Parathyroid adenoma (tissue), 2 donors: ENCODE results near the gene LPAR6.

Source experiments
- H2AFZ ChIP-seq: fragments of 300-600 bp; sonication (generic); one replicate; pipeline ENCODE4 v1.7.0; 2017; ENCODE audit warnings: antibody characterized with exemption, mild to moderate bottlenecking
- H3K27ac ChIP-seq: fragments of 300-600 bp; sonication (generic); one replicate; pipeline ENCODE4 v1.7.0; 2017
- H3K27me3 ChIP-seq: fragments of 300-600 bp; sonication (generic); one replicate; pipeline ENCODE4 v1.7.0; 2017; ENCODE audit warnings: low read length; ENCODE audit not compliant: control insufficient read depth, insufficient read depth
- H3K36me3 ChIP-seq: fragments of 300-600 bp; sonication (generic); one replicate; pipeline ENCODE4 v1.7.0; 2017; ENCODE audit warnings: low read length; ENCODE audit not compliant: control insufficient read depth, insufficient read depth
- H3K4me1 ChIP-seq: fragments of 300-600 bp; sonication (generic); one replicate; pipeline ENCODE4 v1.7.0; 2017; ENCODE audit warnings: control low read depth
- H3K4me2 ChIP-seq: fragments of 300-600 bp; sonication (generic); one replicate; pipeline ENCODE4 v1.7.0; 2017; ENCODE audit warnings: low read length
- H3K4me3 ChIP-seq: fragments of 300-600 bp; sonication (generic); one replicate; pipeline ENCODE4 v1.7.0; 2017; ENCODE audit warnings: low read depth, low read length
- H3K79me2 ChIP-seq: fragments of 300-600 bp; sonication (generic); one replicate; pipeline ENCODE4 v1.7.0; 2017; ENCODE audit warnings: control low read depth
- H3K9ac ChIP-seq: fragments of 300-600 bp; sonication (generic); one replicate; pipeline ENCODE4 v1.7.0; 2017; ENCODE audit warnings: mild to moderate bottlenecking
- H3K9me3 ChIP-seq: fragments of 300-600 bp; sonication (generic); one replicate; pipeline ENCODE4 v1.7.0; 2017; ENCODE audit warnings: low read length; ENCODE audit not compliant: control insufficient read depth
- CTCF ChIP-seq: fragments of 300-600 bp; sonication (generic); IDR thresholded peaks from one replicate; pipeline ENCODE4 v1.7.0; 2017; ENCODE audit warnings: antibody characterized with exemption, mild to moderate bottlenecking
- donor health status: primary hyperparathyroidism.

The LPAR6 gene

GRCh38 chr13:48415516-48415915 is 2.6 kb upstream of the LPAR6 start:
- Histone ChIP-seq H3K4me2 (no peak overlapping the region), H2AFZ (no peak overlapping the region), H3K4me3 (no peak overlapping the region), H3K9me3 (no peaks in the 10 kb centered on the region), H3K27me3 (no peaks in the 10 kb centered on the region), H3K79me2 (no peaks in the 10 kb centered on the region), H3K4me1 (no peaks in the 10 kb centered on the region), H3K27ac (no peak overlapping the region), H3K9ac (no peak overlapping the region), H3K36me3 (no peaks in the 10 kb centered on the region)
- no peak for TF ChIP-seq CTCF

- H3K4me1 ChIP-seq, result no peaks in the 10 kb centered on the region
- H3K9ac ChIP-seq, result no peak overlapping the region
- H2AFZ ChIP-seq, result no peak overlapping the region
- no peak overlapping the region for H3K27ac ChIP-seq
- H3K4me2 ChIP-seq, result no peak overlapping the region
- no peaks in the 10 kb centered on the region for H3K79me2 ChIP-seq
- H3K27me3 ChIP-seq, result no peaks in the 10 kb centered on the region
- H3K9me3 ChIP-seq, result no peaks in the 10 kb centered on the region
- TF ChIP-seq CTCF, result no peak
- no peak overlapping the region for H3K4me3 ChIP-seq
- no peaks in the 10 kb centered on the region for H3K36me3 ChIP-seq
Observed at GRCh38 chr13:48414501-48414900, 1.6 kb upstream of the LPAR6 start.

- peak overlapping the region; percentile 80 for H3K27ac ChIP-seq
- H3K9ac ChIP-seq, result no peak overlapping the region
- H3K9me3 ChIP-seq, result no peaks in the 10 kb centered on the region
Observed at GRCh38 chr13:48411841-48412531, 927 bp downstream of the LPAR6 start.

GRCh38 chr13:48411147-48411794 is 1.6 kb downstream of the LPAR6 start:
- Histone ChIP-seq H3K27me3 (no peaks in the 10 kb centered on the region), H3K79me2 (no peaks in the 10 kb centered on the region), H3K27ac (peak overlapping the region; percentile 80), H3K4me2 (no peak overlapping the region), H3K9me3 (no peaks in the 10 kb centered on the region), H2AFZ (no peak overlapping the region), H3K9ac (no peak overlapping the region), H3K4me1 (no peaks in the 10 kb centered on the region), H3K36me3 (no peaks in the 10 kb centered on the region), H3K4me3 (peak overlapping the region; percentile 54)
- TF ChIP-seq CTCF, result no peak

More at GRCh38 chr13:48411841-48412531, 927 bp downstream of the LPAR6 start:
- Histone ChIP-seq H2AFZ (peak overlapping the region; percentile 24), H3K27me3 (no peaks in the 10 kb centered on the region), H3K4me3 (peak overlapping the region; percentile 54), H3K4me1 (no peaks in the 10 kb centered on the region), H3K79me2 (no peaks in the 10 kb centered on the region), H3K36me3 (no peaks in the 10 kb centered on the region), H3K4me2 (no peak overlapping the region)
- TF ChIP-seq CTCF, result no peak
